ENCODE data around the gene METTL17.
A peak's percentile ranks its signal among the peaks of the same experiment; 100 is the strongest.
"Not testable (repeated sequence)": the region's sequence is repeated elsewhere in the genome, so short reads cannot be mapped to it uniquely, and the experiment has no call there.

The METTL17 gene, protein sequence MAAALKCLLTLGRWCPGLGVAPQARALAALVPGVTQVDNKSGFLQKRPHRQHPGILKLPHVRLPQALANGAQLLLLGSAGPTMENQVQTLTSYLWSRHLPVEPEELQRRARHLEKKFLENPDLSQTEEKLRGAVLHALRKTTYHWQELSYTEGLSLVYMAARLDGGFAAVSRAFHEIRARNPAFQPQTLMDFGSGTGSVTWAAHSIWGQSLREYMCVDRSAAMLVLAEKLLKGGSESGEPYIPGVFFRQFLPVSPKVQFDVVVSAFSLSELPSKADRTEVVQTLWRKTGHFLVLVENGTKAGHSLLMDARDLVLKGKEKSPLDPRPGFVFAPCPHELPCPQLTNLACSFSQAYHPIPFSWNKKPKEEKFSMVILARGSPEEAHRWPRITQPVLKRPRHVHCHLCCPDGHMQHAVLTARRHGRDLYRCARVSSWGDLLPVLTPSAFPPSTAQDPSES

DNA sequence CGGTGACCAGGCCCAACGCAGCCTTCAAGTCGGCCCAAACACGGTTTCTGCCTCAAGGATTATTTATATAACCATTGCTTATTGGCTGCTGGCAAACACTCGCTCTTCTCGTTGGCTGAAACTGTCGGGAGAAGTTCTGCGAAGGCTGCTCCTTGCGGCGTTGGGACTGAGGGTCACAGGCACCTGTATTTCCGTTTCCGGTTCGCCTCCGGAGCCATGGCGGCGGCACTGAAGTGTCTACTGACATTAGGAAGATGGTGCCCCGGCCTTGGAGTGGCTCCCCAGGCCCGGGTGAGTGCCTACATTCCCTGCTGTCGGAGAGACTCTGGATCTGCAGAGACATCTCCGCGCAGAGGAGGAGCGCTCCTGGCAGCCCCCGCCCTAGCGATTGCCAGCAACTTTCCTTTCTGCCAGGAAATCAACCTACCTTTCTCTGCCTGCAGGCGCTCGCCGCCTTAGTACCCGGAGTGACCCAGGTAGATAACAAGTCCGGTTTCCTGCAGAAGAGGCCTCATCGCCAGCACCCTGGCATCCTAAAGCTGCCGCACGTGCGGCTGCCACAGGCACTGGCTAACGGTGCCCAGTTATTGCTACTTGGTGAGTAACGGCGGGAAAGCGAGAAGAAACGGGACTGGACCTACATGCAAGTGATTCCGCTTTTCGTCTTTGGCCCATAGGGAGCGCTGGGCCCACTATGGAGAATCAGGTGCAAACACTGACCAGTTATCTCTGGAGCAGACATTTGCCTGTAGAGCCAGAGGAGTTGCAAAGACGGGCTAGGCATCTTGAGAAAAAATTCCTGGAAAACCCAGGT is at the start of gene METTL17:
Gene METTL17 (plus strand): TSS at position 194 of the 814 bp plus-strand sequence. CDS start 23 bp downstream, at position 217.
- peak; percentile 99 for DNase-seq

DNA sequence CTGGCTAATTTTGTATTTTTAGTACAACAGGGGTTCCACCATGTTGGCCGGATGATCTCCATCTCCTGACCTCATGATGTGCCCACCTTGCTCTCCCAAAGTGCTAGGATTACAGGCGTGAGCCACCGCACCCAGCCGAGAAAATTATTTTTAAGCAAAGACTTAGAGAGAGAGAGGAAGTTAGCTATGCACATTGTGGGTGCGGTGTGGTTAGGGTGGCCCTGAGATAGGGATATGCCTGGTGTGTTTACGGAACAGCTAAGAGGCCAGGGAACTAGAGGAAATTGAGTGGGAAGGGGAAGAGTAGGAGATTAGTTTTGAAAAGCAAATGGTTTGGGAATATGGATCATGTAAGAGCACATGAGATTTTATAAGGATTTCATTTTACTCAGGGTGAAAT is 44.6 kb upstream of the METTL17 start:
- not testable (repeated sequence) for DNase-seq

DNA sequence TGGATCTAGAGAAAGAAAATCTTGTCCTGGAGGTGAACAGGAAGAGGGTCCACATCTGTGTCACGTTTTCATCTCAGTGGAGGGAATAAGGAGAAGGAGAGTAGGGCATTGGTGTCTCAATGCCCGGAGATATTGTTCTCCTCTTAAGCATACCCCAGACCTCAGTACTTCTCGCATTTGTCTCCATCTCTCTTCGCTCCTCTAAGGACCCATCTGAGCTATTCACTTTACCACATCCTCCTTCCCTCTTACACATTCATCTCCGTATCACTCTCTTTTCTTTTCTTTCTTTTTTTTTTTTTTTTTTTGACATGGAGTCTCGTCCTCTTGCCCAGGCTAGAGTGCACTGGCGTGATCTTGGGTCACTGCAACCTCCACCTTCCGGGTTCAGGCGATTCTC is 43.1 kb upstream of the METTL17 start:
- not testable (repeated sequence) for DNase-seq

DNA sequence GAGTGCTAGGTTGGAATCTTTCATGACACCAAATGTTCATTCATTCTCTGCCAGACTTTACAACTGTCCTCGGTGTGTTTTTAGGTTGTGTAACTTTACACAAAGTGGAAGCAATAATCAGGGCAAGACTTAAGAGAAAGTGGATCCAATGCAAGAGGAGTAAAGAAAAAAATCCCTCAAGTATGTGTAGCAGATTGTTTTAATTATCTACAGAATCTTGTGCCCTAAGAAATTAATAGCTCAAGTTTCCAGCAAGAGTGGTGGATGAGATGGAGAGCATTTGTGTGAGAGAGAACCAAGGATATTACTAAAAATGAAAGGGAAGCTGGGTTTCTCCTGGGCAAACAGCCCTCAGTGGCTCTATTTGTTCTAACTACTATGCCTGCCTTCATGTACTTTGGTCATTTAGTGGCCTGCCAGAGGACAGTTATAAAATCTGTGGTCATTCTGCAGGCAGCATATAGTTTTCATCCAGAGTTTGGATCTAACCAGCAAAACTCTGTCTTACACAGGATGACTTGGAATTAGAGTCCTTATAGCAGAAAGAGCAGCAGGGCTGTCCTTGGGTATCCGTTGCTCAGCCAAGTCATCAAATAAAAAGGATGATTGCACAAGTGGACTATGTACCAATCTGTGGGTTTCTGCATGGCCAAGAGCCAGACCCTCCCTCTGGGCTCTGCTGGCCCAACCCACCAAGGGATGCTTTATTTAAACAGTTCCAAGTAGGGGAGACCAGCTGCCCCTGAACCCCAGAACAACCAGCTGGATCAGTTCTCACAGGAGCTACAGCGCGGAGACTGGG is 34.8 kb upstream of the METTL17 start, which contains the start of gene RNASE2:
Gene RNASE2 (plus strand): TSS at position 752 of the 802 bp plus-strand sequence. CDS start 285 bp downstream, outside the sequence.
- DNase-seq, result not testable (repeated sequence)

DNA sequence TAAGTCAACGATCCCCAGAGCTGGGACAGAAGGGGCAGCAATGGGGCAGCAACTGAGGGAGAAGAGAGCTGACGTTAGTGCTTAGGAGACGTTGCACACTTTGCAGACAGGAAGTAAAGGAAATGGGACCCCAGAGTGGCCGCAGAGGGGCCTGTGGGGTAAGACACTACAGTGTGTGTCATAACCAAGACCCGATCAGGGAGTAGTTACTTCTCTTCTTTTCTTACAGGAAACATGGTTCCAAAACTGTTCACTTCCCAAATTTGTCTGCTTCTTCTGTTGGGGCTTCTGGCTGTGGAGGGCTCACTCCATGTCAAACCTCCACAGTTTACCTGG is 34.3 kb upstream of the METTL17 start:
- DNase-seq, result not testable (repeated sequence)

DNA sequence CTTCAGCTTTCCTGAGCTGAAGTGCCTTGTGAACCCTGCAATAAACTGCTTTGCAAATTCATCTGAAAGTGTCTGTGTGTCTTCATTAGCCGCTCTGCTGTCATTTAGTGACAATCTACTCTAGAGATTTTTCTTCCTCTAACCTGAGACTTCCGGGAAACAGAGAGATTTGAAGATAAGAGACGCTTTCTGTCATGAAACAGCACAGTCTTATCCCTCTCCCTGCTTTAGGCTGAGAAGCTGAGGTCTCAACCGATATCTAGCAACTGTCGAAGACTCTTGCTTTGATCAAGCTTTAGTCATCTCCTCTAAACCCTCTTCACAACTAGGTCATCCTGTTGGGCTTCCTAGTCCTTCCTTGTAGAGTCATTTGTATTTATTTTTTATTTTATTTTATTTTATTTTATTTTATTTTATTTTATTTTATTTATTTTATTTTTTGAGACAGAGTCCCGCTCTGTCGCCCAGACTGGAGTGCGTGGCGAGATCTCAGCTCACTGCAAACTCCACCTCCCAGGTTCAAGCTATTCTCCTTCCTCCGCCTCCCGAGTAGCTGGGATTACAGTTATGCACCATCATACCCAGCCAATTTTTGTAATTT is 33.3 kb upstream of the METTL17 start:
- no peak for DNase-seq

DNA sequence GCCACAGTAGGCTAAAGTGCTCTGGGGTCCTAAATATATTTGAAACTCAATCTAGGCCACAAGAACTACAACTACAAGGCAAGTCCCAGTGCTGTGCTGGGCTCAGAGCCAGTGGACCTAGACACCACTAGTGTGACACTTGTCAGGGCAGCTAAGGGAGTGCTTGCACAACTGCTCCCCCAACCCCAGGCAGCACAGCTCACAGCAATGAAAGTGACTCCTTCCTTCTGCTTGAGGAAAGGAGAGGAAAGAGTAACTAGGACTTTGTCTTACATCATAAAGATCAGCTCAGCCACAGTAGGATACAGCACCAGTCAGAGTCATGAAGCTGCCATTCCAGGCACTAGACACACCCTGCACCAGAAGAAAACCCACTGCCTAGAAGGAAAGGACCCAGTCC is 30.8 kb upstream of the METTL17 start:
- not testable (repeated sequence) for DNase-seq

DNA sequence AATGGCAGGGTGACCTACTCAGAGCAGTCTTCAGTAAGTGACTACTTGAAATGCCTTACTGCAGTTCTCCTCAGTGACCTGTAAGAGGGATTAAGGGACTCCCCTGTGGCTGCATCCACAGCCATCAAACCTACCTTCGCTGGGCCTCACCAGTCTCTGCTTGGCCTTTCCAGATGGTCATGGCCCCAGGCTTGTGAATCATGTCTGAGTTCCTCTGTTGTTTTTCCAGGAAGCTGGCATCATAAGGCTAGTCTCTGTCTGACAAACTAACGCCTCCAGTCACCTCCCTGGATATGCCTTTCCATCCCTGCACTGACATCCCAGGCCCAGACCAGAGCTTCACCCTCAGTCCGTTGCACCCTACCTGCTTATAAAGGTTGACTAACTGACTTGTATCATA is 20.4 kb upstream of the METTL17 start:
- no peak for DNase-seq

DNA sequence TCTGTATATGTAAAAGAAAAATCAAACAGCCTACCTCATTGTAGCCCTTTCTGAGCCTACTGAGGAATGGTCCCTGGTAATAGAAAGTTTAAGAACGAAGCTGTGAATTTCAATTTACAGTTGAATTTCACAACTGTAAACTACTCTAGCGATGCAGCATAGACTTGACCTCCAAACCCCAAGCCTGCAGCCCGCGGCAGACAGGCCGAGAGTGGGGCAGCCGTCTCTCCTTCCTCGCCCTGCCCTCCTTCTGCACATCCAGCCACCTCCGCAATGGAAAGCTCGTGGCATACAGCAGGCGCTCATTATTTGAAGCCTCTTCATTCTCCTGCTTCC is 19.2 kb upstream of the METTL17 start:
- DNase-seq, result no peak

DNA sequence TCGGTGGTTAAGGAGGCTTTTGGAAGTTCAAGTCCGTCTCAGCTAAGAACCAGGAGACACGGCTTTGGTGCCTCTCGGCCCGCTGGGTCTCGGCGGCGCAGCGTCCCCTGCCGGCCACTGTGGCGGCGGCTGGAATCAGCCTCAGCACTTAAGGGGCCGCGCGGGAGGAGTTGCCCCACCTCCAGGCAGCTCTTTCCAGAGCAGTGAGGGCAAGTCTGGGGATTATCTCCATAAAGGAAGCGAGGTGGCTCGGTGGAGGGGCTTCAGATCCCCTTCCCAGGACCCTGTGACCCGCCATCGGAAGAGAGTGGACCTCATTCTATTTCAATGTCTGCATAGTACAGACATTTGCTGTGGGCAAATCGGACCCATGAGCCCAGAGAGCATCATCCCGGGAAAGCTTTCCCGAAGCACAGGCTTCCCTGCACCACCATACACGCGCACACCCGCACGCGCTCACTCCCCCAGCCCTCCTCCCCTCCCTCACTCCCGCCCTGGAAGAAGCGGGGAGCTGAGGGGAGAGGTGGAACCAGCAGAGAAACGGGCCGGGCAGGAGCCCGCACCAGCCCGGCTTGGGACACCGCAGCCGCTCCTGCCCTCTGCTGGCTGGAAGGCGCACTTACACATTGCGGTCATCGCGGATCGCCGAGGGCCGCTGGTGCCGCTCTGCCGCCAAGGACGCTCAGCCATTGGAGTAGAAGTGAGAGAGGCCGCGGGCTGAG is 18.6 kb upstream of the METTL17 start:
- DNase-seq, result peak; percentile 86

DNA sequence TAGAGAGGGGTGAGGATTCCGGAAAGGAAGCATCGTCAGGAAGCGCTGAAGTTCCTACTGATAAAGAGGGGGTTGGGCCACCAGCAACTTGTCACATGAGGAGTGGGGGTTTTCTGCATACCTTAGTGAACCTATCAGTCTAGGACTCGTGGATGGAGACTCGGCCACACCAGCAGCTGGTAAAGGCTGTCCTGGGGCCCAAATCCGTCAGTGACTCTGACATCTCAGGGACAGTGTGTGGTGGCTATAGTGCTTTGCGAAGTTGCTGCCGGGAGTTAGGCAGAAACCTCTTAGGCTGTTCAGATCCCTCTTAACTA is 18.1 kb upstream of the METTL17 start:
- DNase-seq, result no peak

DNA sequence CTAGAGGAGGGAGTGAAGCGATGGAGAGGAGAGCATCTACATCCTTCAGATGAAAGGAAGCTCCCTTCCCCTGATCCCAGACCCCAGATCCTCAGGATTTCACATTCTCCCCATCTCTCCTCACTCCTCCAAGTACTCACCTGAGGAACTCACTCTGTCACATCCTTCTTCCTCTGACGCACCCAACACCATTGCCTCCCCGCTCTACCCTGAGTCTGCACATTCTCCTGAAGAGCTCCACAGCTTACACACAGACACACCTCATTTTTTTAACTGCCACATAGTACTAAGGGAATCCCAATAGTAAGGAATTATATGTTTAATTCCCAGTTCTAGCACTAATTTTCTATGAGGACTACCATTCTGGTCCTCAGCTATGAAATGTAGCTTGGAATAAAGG is 16.3 kb upstream of the METTL17 start:
- no peak for DNase-seq

DNA sequence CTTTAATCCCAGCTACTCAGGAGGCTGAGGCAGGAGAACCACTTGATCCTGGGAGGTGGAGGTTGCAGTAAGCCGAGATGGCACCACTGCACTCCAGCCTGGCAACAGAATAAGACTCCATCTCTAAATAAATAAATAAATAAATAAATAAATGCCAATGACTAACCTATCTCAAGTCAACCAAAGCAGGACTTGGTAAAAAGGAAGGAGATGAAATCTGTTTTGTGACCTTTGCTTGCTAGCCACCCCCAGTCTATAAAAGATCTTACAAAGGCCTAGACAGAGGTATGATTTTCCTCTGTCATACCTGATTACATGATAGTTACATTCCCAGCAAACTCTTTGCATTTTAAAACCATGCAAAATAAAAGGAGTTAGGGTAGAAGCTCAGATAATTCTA is 13.5 kb upstream of the METTL17 start:
- DNase-seq, result no peak

DNA sequence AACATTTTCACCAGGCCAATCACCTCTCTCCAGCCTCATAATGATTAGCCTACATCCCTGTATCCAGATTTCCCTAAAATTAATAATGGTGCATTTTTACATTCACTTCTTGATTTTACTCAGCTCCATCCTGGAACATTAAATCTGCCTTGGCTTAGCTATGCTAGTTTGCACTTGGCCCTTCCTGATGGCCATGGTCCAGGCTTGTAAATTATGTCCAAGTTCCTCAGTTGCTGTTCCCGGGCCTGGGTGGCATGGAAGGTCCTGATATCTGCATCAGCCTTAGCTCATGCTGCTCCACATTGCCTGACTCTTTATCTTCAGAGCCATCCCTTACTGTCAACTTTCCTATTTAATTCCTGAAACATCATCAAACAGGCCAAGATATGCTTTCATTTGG is 11.1 kb upstream of the METTL17 start:
- no peak for DNase-seq

DNA sequence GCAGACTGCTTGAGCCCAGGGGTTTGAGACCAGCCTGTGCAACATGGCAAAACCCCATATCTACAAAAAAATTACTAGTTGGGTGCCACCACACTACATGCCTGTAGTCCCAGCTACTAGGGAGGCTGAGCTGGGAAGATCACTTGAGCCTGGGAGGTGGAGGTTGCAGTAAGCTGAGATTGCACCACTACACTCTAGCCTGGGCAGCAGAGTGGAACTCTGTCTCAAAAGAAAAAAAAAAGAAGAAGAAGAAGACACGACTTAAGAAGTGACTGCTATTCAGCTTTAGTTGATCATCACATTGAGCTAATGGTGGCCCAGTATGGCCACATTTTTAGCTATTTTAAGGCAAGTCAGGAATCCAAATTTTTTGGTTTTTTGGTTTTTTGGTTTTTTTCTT is 8.9 kb upstream of the METTL17 start:
- no peak for DNase-seq

DNA sequence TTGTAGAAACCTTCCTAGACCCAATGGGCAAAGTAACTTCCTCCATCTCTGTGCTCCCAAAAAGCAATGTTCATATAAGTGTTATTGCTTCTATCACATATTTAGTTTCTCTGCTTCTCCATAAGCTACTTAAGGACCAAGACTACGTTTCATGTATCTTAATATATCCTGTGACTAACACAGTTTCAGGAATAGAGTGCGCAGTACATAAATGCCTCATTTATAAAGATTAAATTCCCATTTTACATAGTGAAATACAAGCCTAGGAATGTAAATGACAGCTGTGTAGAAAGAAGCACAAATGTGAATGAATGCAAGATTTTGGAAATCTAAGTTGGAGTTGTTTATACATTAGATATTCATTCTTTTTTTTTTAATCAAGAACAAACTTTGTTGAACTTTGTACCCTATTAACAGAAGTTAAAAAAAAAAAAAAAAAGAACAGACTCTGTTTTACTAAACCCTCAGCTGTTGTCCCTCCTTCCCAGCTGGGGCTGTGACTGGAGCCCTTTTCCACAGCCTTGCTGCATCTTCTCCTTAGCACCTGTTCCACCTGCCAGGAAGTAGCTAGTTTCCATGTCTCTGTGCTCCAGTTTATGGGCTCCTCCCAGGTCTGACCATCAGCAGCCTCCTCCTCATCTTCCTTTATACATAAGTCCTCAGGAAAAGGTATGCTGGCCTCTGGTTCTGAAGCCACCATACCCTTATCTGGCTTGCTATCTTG is 7.0 kb upstream of the METTL17 start:
- no peak for DNase-seq

DNA sequence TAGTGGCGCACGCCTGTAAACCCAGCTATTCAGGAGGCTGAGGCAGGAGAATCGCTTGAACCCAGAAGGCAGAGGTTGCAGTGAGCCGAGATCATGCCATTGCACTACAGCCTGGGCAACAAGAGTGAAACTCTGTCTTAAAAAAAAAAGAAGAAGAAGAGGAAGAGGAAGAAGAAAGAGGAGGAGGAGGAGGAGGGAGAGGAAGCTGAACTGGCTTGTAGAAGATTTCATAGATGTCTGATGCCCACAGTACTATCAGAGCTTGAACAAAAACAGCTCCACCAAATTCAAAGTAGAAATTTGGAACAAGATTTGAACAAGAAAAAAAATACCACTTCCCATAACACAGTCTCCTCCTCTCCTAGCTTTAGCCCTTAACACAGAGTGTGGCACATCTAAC is 4.1 kb upstream of the METTL17 start:
- DNase-seq, result not testable (repeated sequence)

DNA sequence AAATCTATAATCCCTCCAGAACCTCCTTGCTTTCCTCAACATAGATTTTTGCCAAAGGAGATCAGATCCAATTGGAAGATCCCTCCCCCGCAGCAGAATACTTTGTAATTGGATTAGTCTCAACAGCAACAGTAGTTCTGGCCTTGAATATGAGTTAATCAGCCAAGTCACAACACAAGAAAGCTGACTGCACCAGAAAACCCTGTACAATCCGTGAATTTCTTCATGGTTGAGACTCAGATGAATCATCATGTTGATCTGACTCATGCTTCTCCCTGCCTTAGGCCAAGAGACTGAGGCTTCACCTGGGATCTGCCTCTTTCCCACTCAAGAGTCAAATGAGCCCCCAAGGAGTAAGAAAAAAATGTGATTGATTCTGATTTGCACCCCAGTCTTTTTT is 3.0 kb upstream of the METTL17 start:
- no peak for DNase-seq

DNA sequence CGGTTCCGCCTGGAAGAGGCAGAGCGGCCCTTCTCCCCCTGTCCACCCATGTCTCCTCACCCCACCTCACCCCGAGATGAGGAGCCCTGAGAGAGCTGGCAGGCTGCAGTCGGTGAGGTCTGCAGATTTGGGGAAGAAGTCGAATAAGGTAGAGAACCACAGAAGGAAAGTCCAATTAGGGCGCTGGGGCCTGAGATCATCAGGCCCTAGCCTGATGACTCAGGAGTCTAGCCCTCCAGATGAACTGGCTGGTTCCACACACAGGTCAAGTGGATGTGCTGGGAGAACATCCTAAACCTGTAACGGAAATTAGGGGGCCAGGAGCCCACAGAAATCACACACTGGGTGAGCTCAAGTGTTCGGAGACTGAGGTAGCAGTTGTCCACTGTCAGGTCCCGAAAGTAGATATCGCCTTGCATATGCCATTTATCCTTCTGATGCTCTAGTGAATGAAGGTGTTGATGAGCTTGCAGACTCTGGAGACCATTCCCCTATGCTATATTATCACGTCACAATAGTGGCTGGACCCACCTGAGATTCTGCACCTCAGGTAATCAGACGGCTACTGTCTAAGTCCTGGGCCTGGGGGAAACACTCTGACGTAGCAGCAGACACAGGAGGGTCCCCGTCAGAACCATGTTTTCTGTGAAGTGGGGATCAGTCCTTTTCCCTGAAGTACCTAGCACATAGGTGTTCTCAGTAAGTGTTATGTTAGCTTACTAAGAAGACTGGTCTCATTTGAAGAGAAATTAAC is 886 bp upstream of the METTL17 start:
- no peak for DNase-seq

DNA sequence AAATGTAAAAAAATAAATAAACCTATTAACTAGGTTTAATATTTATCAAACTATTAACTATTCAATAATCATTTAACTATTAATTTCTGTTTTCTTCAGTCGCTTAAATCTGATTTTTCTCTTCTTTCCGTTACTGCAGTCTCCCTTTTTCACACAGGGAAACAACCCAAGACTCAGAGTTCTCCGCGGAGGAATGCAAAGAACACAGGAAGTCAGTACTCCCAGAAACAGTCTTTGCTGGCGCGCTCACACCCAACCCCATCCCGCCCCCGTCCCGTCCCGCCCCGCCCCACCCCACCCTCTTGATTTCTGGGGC is 351 bp upstream of the METTL17 start:
- no peak for DNase-seq

DNA sequence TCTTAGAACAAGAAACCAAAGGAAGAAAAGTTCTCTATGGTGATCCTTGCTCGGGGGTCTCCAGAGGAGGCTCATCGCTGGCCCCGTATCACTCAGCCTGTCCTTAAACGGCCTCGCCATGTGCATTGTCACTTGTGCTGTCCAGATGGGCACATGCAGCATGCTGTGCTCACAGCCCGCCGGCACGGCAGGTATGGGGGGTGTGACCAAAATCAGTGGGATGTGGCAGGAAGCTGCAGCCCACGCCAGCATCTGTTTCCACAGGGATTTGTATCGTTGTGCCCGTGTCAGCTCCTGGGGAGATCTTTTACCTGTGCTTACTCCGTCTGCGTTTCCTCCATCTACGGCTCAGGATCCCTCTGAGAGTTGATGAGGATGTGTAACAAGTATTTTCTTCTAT is 6.7 kb downstream of the METTL17 start:
- no peak for DNase-seq
